Esophagus muscularis mucosa (tissue), 4 donors: ENCODE results near the gene KCNJ15. TPM values are rescaled to one million over a fixed set of nuclear protein-coding genes. Genes with fewer than 3 reads are reported as not detected.

Experiments
- DNase-seq: peaks from one replicate; pipeline ENCODE4 v3.0.0-alpha.2; 2017; ENCODE audit errors: extremely low spot score
- H3K27ac ChIP-seq, 4 donors: fragments of 200-600 bp; sonication (generic); replicated peaks in 1 of 4; 1 replicate in 3 of 4; 2 replicates in 1 of 4; pipeline ENCODE4 v1.5.1; 2016 to 2019; ENCODE audit warnings: mild to moderate bottlenecking in 1 of 4
- H3K27me3 ChIP-seq, 4 donors: fragments of 200-600 bp; sonication (generic); one replicate each; pipeline versions ENCODE4 v1.5.1 to v1.6.0; 2016 to 2019
- H3K36me3 ChIP-seq, 4 donors: fragments of 200-600 bp; sonication (generic); one replicate each; pipeline ENCODE4 v1.5.1; 2016 to 2019
- H3K4me1 ChIP-seq, 4 donors: fragments of 200-600 bp; sonication (generic); one replicate each; pipeline ENCODE4 v1.5.1; 2016 to 2019
- H3K4me3 ChIP-seq, 4 donors: fragments of 200-600 bp; sonication (generic); 1 replicate in 2 of 4; 2 replicates in 2 of 4; pipeline ENCODE4 v1.5.1; 2016 to 2019; ENCODE audit warnings: mild to moderate bottlenecking in 4 of 4, moderate library complexity in 1 of 4
- H3K9me3 ChIP-seq, 4 donors: fragments of 200-600 bp; sonication (generic); 1 replicate in 3 of 4; 2 replicates in 1 of 4; pipeline ENCODE4 v1.5.1; 2016 to 2019
- CTCF ChIP-seq, 3 experiments: fragments of 200-600 bp in 2 of 3; fragments of 450-650 bp in 1 of 3; sonication (generic) in 2 of 3; IDR thresholded peaks; one replicate each; pipeline ENCODE4 v1.5.1; 2017 to 2019; ENCODE audit warnings: antibody characterized with exemption in 3 of 3, mild to moderate bottlenecking in 2 of 3, moderate library complexity in 1 of 3
- EP300 ChIP-seq: sonication (generic); formaldehyde crosslinking; IDR thresholded peaks from one replicate; pipeline ENCODE4 v1.6.1; 2017; ENCODE audit warnings: antibody characterized with exemption
- POLR2A ChIP-seq: fragments of 450-650 bp; IDR thresholded peaks from one replicate; pipeline ENCODE4 v1.6.1; 2017; ENCODE audit warnings: antibody characterized with exemption, moderate library complexity, mild to moderate bottlenecking, low read depth
- POLR2AphosphoS5 ChIP-seq, 2 donors: sonication (generic); formaldehyde crosslinking; IDR thresholded peaks; one replicate each; pipeline ENCODE4 v1.6.1; 2017; ENCODE audit warnings: antibody characterized with exemption in 2 of 2
- WGBS: methylation state at CpG from one replicate; pipeline ENCODE4 v1.1.5; 2018; 5-methylcytosine and 5-hydroxymethylcytosine counted together
- intact Hi-C: fragments of 100-400 bp; cut with DNase I; formaldehyde crosslinking; loops from one replicate; pipeline ENCODE4 v1.15.1; 2023
- total RNA-seq, 4 donors: library from RNA; depleted of rRNA; stranded (reverse); fragments of >200 nt; gene quantifications; one replicate each; pipeline versions ENCODE4 v1.1.0 to v1.2.1, GENCODE V29; 2016

Gene KCNJ15
- total RNA-seq, 4 donors from 2014 or later, result 1.2 to 1.6 TPM; not detected in 2

GRCh38 chr21:38297194-38297631, 40.4 kb downstream of the KCNJ15 start:
- intact Hi-C loops, result no loop called here
- H3K4me3 ChIP-seq, result no peak overlapping the region
- no peaks in the 10 kb centered on the region for H3K9me3 ChIP-seq
- TF ChIP-seq EP300 (no peak), CTCF (IDR thresholded peaks at IDR 0.05) (no peak), POLR2AphosphoS5 (IDR thresholded peaks at IDR 0.05) (no peak), POLR2A (no peak)
- no peak overlapping the region for H3K27ac ChIP-seq
- DNase-seq, result no peak
- peaks cover 11 to 21% (median 14%) of the 10 kb centered on the region in 4 donors for H3K4me1 ChIP-seq
- peaks cover 0 to 28% (median 0%) of the 10 kb centered on the region in 4 donors for H3K27me3 ChIP-seq
- no peaks in the 10 kb centered on the region for H3K36me3 ChIP-seq
- 12% methylated on average over 3 of the region's 3 CpGs for WGBS

GRCh38 chr21:38297871-38298270, 41.1 kb downstream of the KCNJ15 start:
- intact Hi-C loops, result no loop called here
- 90% methylated on average over 3 of the region's 3 CpGs for WGBS
- no peaks in the 10 kb centered on the region for H3K36me3 ChIP-seq

GRCh38 chr21:38298832-38299231, 42.0 kb downstream of the KCNJ15 start:
- intact Hi-C loops, result no loop called here
- 79% methylated on average over 3 of the region's 3 CpGs for WGBS
- Histone ChIP-seq H3K9me3 (no peaks in the 10 kb centered on the region), H3K4me1 (peaks cover 11 to 21% (median 14%) of the 10 kb centered on the region in 4 donors), H3K36me3 (no peaks in the 10 kb centered on the region), H3K4me3 (no peak overlapping the region), H3K27me3 (peaks cover 0 to 28% (median 0%) of the 10 kb centered on the region in 4 donors), H3K27ac (no peak overlapping the region)
- TF ChIP-seq CTCF (IDR thresholded peaks at IDR 0.05) (no peak), POLR2A (no peak), EP300 (no peak)
- DNase-seq, result no peak

More at GRCh38 chr21:38297871-38298270, 41.1 kb downstream of the KCNJ15 start:
- Histone ChIP-seq H3K4me3 (no peak overlapping the region), H3K27me3 (peaks cover 0 to 28% (median 0%) of the 10 kb centered on the region in 4 donors), H3K27ac (no peak overlapping the region), H3K4me1 (peaks cover 11 to 21% (median 14%) of the 10 kb centered on the region in 4 donors), H3K9me3 (no peaks in the 10 kb centered on the region)
- TF ChIP-seq POLR2A (no peak), EP300 (no peak)
- DNase-seq, result no peak

GRCh38 chr21:38299671-38300070, 42.9 kb downstream of the KCNJ15 start:
- 90% methylated on average over 6 of the region's 8 CpGs for WGBS

GRCh38 chr21:38300141-38300578, 43.4 kb downstream of the KCNJ15 start:
- H3K27ac ChIP-seq, result no peak overlapping the region
- no peaks in the 10 kb centered on the region for H3K9me3 ChIP-seq
- no peak for DNase-seq
- intact Hi-C loops, result no loop called here
- no peaks in the 10 kb centered on the region for H3K36me3 ChIP-seq
- peaks cover 0 to 28% (median 0%) of the 10 kb centered on the region in 4 donors for H3K27me3 ChIP-seq
- peaks cover 11 to 21% (median 14%) of the 10 kb centered on the region in 4 donors for H3K4me1 ChIP-seq
- WGBS, result 39% methylated on average over 6 of the region's 7 CpGs
- H3K4me3 ChIP-seq, result no peak overlapping the region
- TF ChIP-seq EP300 (no peak), POLR2AphosphoS5 (IDR thresholded peaks at IDR 0.05) (no peak), POLR2A (no peak), CTCF (IDR thresholded peaks at IDR 0.05) (no peak)

More at GRCh38 chr21:38299671-38300070, 42.9 kb downstream of the KCNJ15 start:
- Histone ChIP-seq H3K27ac (no peak overlapping the region), H3K9me3 (no peaks in the 10 kb centered on the region), H3K4me3 (no peak overlapping the region), H3K27me3 (peaks cover 0 to 28% (median 0%) of the 10 kb centered on the region in 4 donors), H3K36me3 (no peaks in the 10 kb centered on the region), H3K4me1 (peaks cover 11 to 21% (median 14%) of the 10 kb centered on the region in 4 donors)
- no peak for DNase-seq
- intact Hi-C loops, result no loop called here
- TF ChIP-seq POLR2AphosphoS5 (IDR thresholded peaks at IDR 0.05) (no peak), POLR2A (no peak), CTCF (IDR thresholded peaks at IDR 0.05) (no peak), EP300 (no peak)
